Adrenal gland (tissue), 12 donors: ENCODE measurements around the gene MICB. TPM values are rescaled to one million over a fixed set of nuclear protein-coding genes. Genes with fewer than 3 reads are reported as not detected.

Experiments
- DNase-seq, 7 donors: peaks; one replicate each; pipeline ENCODE4 v3.0.0-alpha.2; 2019 to 2020
- H3K27ac ChIP-seq, 5 donors: fragments of 200-600 bp; sonication (generic) in 4 of 5; 1 replicate in 3 of 5; 2 replicates in 2 of 5; pipeline versions ENCODE4 v1.5.1 to v1.8.0; 2016 to 2020; ENCODE audit warnings: mild to moderate bottlenecking in 1 of 5
- H3K27me3 ChIP-seq: fragments of 200-600 bp; 2 replicates; pipeline ENCODE4 v1.8.0; 2021
- H3K36me3 ChIP-seq, 2 donors: fragments of 200-600 bp; replicated peaks in 1 of 2; 1 replicate in 1 of 2; 2 replicates in 1 of 2; pipeline versions ENCODE4 v1.5.1 to v1.8.0; 2018 to 2022
- H3K4me1 ChIP-seq, 2 donors: fragments of 200-600 bp; replicated peaks in 1 of 2; 1 replicate in 1 of 2; 2 replicates in 1 of 2; pipeline versions ENCODE4 v1.5.1 to v1.8.0; 2018 to 2021
- H3K4me3 ChIP-seq, 4 donors: fragments of 200-600 bp; sonication (generic) in 3 of 4; one replicate each; pipeline ENCODE4 v1.5.1; 2016 to 2018
- H3K9me3 ChIP-seq, 3 donors: fragments of 200-600 bp; sonication (generic) in 1 of 3; replicated peaks in 1 of 3; 1 replicate in 2 of 3; 2 replicates in 1 of 3; pipeline versions ENCODE4 v1.5.1 to v1.8.0; 2016 to 2021
- POLR2A ChIP-seq, 2 donors: fragments of 450-650 bp; IDR thresholded peaks; one replicate each; pipeline ENCODE4 v1.6.1; 2017; ENCODE audit warnings: antibody characterized with exemption in 2 of 2, mild to moderate bottlenecking in 2 of 2, moderate library complexity in 1 of 2
- WGBS, 4 donors: extraction: QIAGEN DNeasy Blood & Tissue Kit in 2 of 4; methylation state at CpG; one replicate each; pipeline versions ENCODE4 v1.1.5 to v1.1.7; 2013 to 2017; 5-methylcytosine and 5-hydroxymethylcytosine counted together
- intact Hi-C, 2 donors: fragments of 100-400 bp; cut with DNase I; formaldehyde crosslinking; loops; one replicate each; pipeline versions ENCODE4 v1.14.1 to v1.15.0; 2022 to 2023
- polyA plus RNA-seq, 3 donors: library from polyadenylated mRNA; stranded (reverse); fragments of 200-250 nt in 2 of 3; fragments of 350-450 nt in 1 of 3; fragmentation: Illumina TruSeq in 1 of 3; extraction: RNeasy Lipid Tissue Mini Kit (QIAGEN cat#74804) in 1 of 3; gene quantifications; one replicate each; pipeline ENCODE4 v1.2.3, GENCODE V29; 2013 to 2014
- total RNA-seq, 9 donors: library from RNA; depleted of rRNA in 4 of 9; stranded (reverse); fragments of >200 nt in 4 of 9; fragments of 120-200 nt in 1 of 9; fragmentation: NEBNext Ultra II Directional in 1 of 9; extraction: Animal tissue kit (Norgen Biotek cat#: 25700) in 1 of 9; gene quantifications; one replicate each; pipeline versions ENCODE4 v1.1.0 to v1.2.4, GENCODE V29; 2013 to 2023
- TF ChIP-seq, protein P1 (sequence below), 6 experiments: fragments of 450-650 bp in 4 of 6; fragments of 200-600 bp in 2 of 6; sonication (generic) in 1 of 6; IDR thresholded peaks; 1 replicate in 5 of 6; 2 replicates in 1 of 6; pipeline versions ENCODE4 v1.5.1 to v1.8.0; 2016 to 2021; ENCODE audit warnings: antibody characterized with exemption in 6 of 6, mild to moderate bottlenecking in 2 of 6, moderate library complexity in 1 of 6
- donor health status: healthy with polysubstance abuse.
- donor health status: Bipolar disorder and iron deficiency.
- donor health status: DM: yes; HTN: yes; CAD: no.
- donor health status: DM: no; HTN: no; CAD: no.
- donor health status: DM: no; HTN: no; CAD: no.
- donor health status: DM: yes; HTN: yes; CAD: no.

MICB gene
- total and polyA plus RNA-seq, 12 donors, result 0.57 to 3.3 (median 2.9) TPM

DNA sequence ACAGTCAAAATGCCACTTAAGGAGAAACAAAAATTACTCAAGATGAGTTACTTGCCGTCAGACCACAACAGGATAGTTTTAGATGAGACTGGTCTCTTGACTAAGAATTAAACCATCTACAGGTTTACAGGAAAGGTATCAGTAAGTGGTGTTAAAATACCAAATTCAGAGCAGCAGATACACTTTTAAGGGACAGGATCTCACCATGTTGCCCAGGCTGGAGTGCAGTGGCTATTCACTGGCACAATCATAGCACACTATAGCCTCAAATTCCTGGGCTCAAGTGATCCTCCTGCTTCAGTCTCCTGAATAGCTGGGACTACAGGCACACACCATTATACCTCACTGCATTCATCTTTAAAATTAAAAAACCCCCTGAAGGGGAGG lies 35.5 kb downstream of the MICB start:
- Histone ChIP-seq H3K27me3 (no peaks in the 10 kb centered on the region), H3K4me1 (peaks cover 0 to 14% of the 10 kb centered on the region in 2 donors), H3K9me3 (no peaks in the 10 kb centered on the region), H3K4me3 (no peak overlapping the region), H3K36me3 (peaks cover 0 to 86% of the 10 kb centered on the region in 2 donors), H3K27ac (no peak overlapping the region)
- WGBS, 4 donors, result 75 to 100% (median 87%) methylated on average over 1 of the region's 1 CpG
- DNase-seq, result no peak
- intact Hi-C loops, result no loop called here
- TF ChIP-seq, protein P1, sequence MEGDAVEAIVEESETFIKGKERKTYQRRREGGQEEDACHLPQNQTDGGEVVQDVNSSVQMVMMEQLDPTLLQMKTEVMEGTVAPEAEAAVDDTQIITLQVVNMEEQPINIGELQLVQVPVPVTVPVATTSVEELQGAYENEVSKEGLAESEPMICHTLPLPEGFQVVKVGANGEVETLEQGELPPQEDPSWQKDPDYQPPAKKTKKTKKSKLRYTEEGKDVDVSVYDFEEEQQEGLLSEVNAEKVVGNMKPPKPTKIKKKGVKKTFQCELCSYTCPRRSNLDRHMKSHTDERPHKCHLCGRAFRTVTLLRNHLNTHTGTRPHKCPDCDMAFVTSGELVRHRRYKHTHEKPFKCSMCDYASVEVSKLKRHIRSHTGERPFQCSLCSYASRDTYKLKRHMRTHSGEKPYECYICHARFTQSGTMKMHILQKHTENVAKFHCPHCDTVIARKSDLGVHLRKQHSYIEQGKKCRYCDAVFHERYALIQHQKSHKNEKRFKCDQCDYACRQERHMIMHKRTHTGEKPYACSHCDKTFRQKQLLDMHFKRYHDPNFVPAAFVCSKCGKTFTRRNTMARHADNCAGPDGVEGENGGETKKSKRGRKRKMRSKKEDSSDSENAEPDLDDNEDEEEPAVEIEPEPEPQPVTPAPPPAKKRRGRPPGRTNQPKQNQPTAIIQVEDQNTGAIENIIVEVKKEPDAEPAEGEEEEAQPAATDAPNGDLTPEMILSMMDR (IDR thresholded peaks at IDR 0.05), result no peak
- no peak for TF ChIP-seq POLR2A (IDR thresholded peaks at IDR 0.05)

DNA sequence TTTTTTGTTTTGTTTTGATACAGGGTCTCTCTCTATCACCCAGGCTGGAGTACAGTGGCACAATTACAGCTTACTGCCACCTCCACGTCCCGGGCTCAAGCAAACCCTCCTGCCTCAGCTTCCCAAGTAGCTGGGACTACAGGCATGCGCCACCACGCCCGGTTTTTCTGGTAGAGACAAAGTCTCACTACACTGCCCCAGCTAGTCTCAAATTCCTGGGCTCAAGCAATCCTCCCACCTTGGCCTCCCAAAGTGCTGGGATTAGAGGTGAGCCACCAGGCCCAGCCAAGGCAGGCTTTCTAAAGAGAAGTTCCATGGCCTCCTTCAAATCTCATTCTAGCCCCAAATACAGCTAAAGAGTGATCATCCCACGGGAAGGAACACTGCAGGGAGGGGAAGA lies 36.1 kb downstream of the MICB start:
- DNase-seq, result no peak
- H3K27ac ChIP-seq, result no peak overlapping the region
- peaks cover 2 to 20% of the 10 kb centered on the region in 2 donors for H3K4me1 ChIP-seq
- no peaks in the 10 kb centered on the region for H3K9me3 ChIP-seq
- no peaks in the 10 kb centered on the region for H3K27me3 ChIP-seq
- H3K36me3 ChIP-seq, result peaks cover 0 to 91% of the 10 kb centered on the region in 2 donors
- 92 to 98% (median 94%) methylated on average over 6 of the region's 6 CpGs for whole genome bisulfite sequencing, 4 donors
- no peak overlapping the region for H3K4me3 ChIP-seq
- intact Hi-C loops, result no loop called here
- no peak for TF ChIP-seq POLR2A (IDR thresholded peaks at IDR 0.05)
- TF ChIP-seq, protein P1 (IDR thresholded peaks at IDR 0.05), result no peak

DNA sequence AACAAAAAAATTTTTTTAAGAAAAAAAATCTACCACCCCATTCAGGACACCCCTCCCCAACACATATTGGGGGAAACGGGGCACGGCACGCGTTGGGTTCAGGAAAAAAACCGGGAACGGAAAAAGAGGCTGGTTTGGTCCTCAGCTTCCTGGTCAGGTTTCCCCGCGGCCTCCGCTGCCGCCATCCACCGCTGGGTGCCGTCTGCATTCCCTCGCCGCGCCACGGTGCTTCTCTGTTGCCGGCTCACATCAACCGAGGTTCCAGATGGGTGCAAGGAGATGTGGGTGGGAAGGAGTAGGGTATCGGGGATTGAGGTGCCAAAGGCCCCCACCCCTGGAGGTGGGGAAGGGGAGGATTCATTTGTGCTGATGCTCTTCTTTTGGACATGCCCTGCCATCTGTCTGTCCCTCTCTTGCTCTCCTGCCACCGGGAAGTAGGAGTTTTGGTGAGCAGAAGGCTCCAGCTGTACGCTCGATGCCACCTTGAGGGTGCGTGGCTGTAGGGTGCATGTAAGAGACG lies 36.6 kb downstream of the MICB start:
- peaks cover 0 to 97% of the 10 kb centered on the region in 2 donors for H3K36me3 ChIP-seq
- TF ChIP-seq, protein P1 (IDR thresholded peaks at IDR 0.05), result no peak
- no peak for TF ChIP-seq POLR2A (IDR thresholded peaks at IDR 0.05)

DNA sequence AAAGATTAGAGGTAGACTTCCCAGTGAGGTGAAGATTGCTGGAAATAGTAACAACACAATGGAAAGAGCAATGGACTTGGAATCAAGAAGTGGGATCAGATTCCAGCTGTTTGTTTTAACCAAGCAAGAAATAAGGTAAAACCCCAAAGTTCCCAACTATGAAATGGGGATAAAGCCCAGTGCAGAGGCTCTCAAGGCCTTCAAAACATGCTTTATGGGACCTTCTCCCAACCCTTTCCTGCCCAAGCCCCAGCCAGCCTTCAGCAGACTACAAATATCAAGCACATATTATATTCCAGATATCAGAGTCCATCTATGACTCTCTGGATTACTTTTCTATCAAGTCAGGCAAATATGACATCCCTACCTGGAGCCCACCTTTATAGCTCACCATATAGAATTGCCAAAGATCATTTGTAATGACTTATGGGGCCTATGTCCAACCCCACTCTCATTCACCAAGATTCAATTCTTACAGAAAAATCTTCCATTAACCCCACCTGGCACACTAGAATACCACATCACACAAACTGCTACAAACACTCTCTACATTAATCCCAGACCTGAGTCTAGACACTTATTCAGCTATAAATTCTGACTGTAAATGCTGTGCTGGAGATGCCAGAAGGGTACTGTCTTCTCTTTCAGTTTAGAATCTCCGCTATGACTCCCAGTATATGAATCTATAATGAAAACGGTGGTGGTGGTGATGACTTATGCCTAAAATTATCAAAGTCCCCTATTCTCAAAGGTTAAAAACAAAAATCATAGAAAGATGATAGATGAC lies 37.8 kb downstream of the MICB start:
- intact Hi-C loops, result loop anchor here (5.0 kb wide), 1 partner anchor 38 kb away; the partner anchor contains the start of gene MICB (in 2 of the 2)
- Histone ChIP-seq H3K9me3 (no peaks in the 10 kb centered on the region), H3K27ac (no peak overlapping the region), H3K36me3 (peaks cover 0 to 95% of the 10 kb centered on the region in 2 donors), H3K4me3 (no peak overlapping the region), H3K4me1 (peaks cover 15 to 37% of the 10 kb centered on the region in 2 donors), H3K27me3 (no peaks in the 10 kb centered on the region)
- DNase-seq, result no peak
- 16 to 24% (median 21%) methylated on average over 2 of the region's 2 CpGs for WGBS, 4 donors
- TF ChIP-seq POLR2A (IDR thresholded peaks at IDR 0.05), result no peak
- TF ChIP-seq, protein P1 (IDR thresholded peaks at IDR 0.05), result no peak

More for the DNA sequence above, 36.6 kb downstream of the MICB start:
- Histone ChIP-seq H3K4me1 (peaks cover 5 to 25% of the 10 kb centered on the region in 2 donors), H3K4me3 (no peak overlapping the region), H3K27ac (no peak overlapping the region), H3K27me3 (no peaks in the 10 kb centered on the region), H3K9me3 (no peaks in the 10 kb centered on the region)
- intact Hi-C loops, result loop anchor here (5.0 kb wide), 1 partner anchor 37 kb away; the partner anchor contains the start of gene MICB (in 2 of the 2)
- no peak for DNase-seq
- 88 to 91% (median 90%) methylated on average over 21 to 24 of the region's 24 CpGs for WGBS, 4 donors
